GM21367 (cell line): ENCODE data around the gene PKNOX2.

Experiments
- ATAC-seq: cut with Tn5 transposase; IDR thresholded peaks from one replicate; pipeline ENCODE4 v1.9.1; 2021; ENCODE audit not compliant: unreplicated experiment

PKNOX2 gene

GRCh38 chr11:125281831-125282595 lies 117.5 kb downstream of the PKNOX2 start:
- ATAC-seq: no peak

- no peak for ATAC-seq
Measured at GRCh38 chr11:125282596-125282914, 118.0 kb downstream of the PKNOX2 start.

GRCh38 chr11:125284245-125284850 lies 119.8 kb downstream of the PKNOX2 start:
- no peak for ATAC-seq

- ATAC-seq: no peak
Measured at GRCh38 chr11:125285844-125286243, 121.3 kb downstream of the PKNOX2 start.

- ATAC-seq: no peak
Measured at GRCh38 chr11:125286486-125286885, 121.9 kb downstream of the PKNOX2 start.

- no peak for ATAC-seq
Measured at GRCh38 chr11:125287491-125288210, 123.1 kb downstream of the PKNOX2 start.

- no peak for ATAC-seq
Measured at GRCh38 chr11:125289419-125290098, 125.0 kb downstream of the PKNOX2 start.

GRCh38 chr11:125290263-125290662 lies 125.7 kb downstream of the PKNOX2 start:
- no peak for ATAC-seq

GRCh38 chr11:125292100-125292499 lies 127.5 kb downstream of the PKNOX2 start:
- ATAC-seq: no peak

- no peak for ATAC-seq
Measured at GRCh38 chr11:125293596-125293995, 129.0 kb downstream of the PKNOX2 start.

- ATAC-seq: no peak
Measured at GRCh38 chr11:125295931-125296330, 131.4 kb downstream of the PKNOX2 start.

- no peak for ATAC-seq
Measured at GRCh38 chr11:125297346-125297915, 132.9 kb downstream of the PKNOX2 start.

GRCh38 chr11:125299061-125299615 lies 134.6 kb downstream of the PKNOX2 start:
- no peak for ATAC-seq

- ATAC-seq: no peak
Measured at GRCh38 chr11:125299821-125300220, 135.3 kb downstream of the PKNOX2 start.

GRCh38 chr11:125300791-125301218 lies 136.3 kb downstream of the PKNOX2 start:
- no peak for ATAC-seq

- no peak for ATAC-seq
Measured at GRCh38 chr11:125301346-125301745, 136.8 kb downstream of the PKNOX2 start.

- ATAC-seq: no peak
Measured at GRCh38 chr11:125303186-125303585, 138.6 kb downstream of the PKNOX2 start.

- ATAC-seq: no peak
Measured at GRCh38 chr11:125303694-125304093, 139.1 kb downstream of the PKNOX2 start.

GRCh38 chr11:125304136-125304535 lies 139.6 kb downstream of the PKNOX2 start:
- no peak for ATAC-seq

GRCh38 chr11:125304876-125305275 lies 140.3 kb downstream of the PKNOX2 start:
- no peak for ATAC-seq

GRCh38 chr11:125305345-125305744 lies 140.8 kb downstream of the PKNOX2 start:
- ATAC-seq: no peak
